ENCODE measurements around the gene NFXL1.

GRCh38 chr4:47945930-47946726 is 31.7 kb upstream of the NFXL1 start:
- no peak for TF ChIP-seq CTCF (IDR thresholded peaks at IDR 0.05)
- TF ChIP-seq EP300 (IDR thresholded peaks at IDR 0.05): no peak
